HCT116 (cell line): Measurements from ENCODE around the gene PSRC1. TPM values are rescaled to one million over a fixed set of nuclear protein-coding genes. Genes with fewer than 3 reads are reported as not detected.

Experiments used
- ATAC-seq: fragments of 200-7000 bp; cut with Tn5 transposase; 2 replicates; pipeline ENCODE4 v1.9.1; 2020; ENCODE audit warnings: mild to moderate bottlenecking, moderate library complexity
- BruUV-seq: library from RNA; stranded (reverse); fragments of 400-500 nt; replicated peaks from 2 replicates; lab custom pipeline; 2021; lab: Mats Ljungman, UMichigan
- CTCF ChIA-PET: fragments of 300-600 bp; sonication (Branson Sonifier 250); formaldehyde crosslinking; loops from one replicate; lab custom pipeline; 2021; ENCODE audit warnings: antibody characterized with exemption; lab: Charles Lee
- POLR2A ChIA-PET: fragments of 300-600, 350-600 bp; sonication (Branson Sonifier 250); formaldehyde crosslinking; loops from one replicate; lab custom pipeline; 2021; ENCODE audit warnings: antibody characterized with exemption; lab: Charles Lee
- RAD21 ChIA-PET, 2 experiments: fragments of 300-600 bp; sonication (Branson Sonifier 250); formaldehyde crosslinking; loops; one replicate each; lab custom pipeline; 2023; ENCODE audit warnings: low total read pairs in 2 of 2; ENCODE audit not compliant: uncharacterized antibody in 2 of 2, unreplicated experiment in 2 of 2, low non-redundant PET in 1 of 2; lab: Charles Lee
- DNase-seq: peaks from one replicate; pipeline ENCODE4 v3.0.0-alpha.2; 2010; ENCODE audit warnings: low read depth, low spot score
- H2AFZ ChIP-seq: fragments of 200-600 bp; shearing (Covaris generic), sonication (generic); 2 replicates; pipeline ENCODE4 v1.6.1; 2017; ENCODE audit warnings: low read depth, mixed run types, mixed read lengths, antibody characterized with exemption, low read length; ENCODE audit not compliant: poor library complexity, severe bottlenecking
- H3K27ac ChIP-seq: 2 replicates; pipeline ENCODE4 v1.5.1; 2012; ENCODE audit warnings: low read depth, low read length
- H3K27me3 ChIP-seq: fragments of 200-600 bp; sonication (generic); 2 replicates; pipeline ENCODE4 v1.6.1; 2016; ENCODE audit warnings: mixed run types, low read length, mixed read lengths; ENCODE audit not compliant: insufficient read depth
- H3K36me3 ChIP-seq, 2 experiments: fragments of 200-500 bp in 1 of 2; fragments of 200-600 bp in 1 of 2; sonication (Bioruptor generic) in 1 of 2; sonication (generic) in 1 of 2; 2 replicates each; pipeline versions ENCODE4 v1.5.1 to v1.6.1; 2014 to 2016; ENCODE audit warnings: low read length in 2 of 2, inconsistent platforms in 1 of 2, mixed read lengths in 1 of 2, mixed run types in 1 of 2; ENCODE audit not compliant: insufficient read depth in 2 of 2, control insufficient read depth in 1 of 2
- H3K4me1 ChIP-seq, 2 experiments: fragments of 200-600 bp in 1 of 2; sonication (generic) in 1 of 2; 2 replicates each; pipeline versions ENCODE4 v1.5.1 to v1.6.1; 2012 to 2017; ENCODE audit warnings: low read length in 2 of 2, inconsistent platforms in 1 of 2, mild to moderate bottlenecking in 1 of 2, mixed read lengths in 1 of 2, mixed run types in 1 of 2, moderate library complexity in 1 of 2; ENCODE audit not compliant: insufficient read depth in 2 of 2, control insufficient read depth in 1 of 2
- H3K4me2 ChIP-seq: fragments of 200-600 bp; sonication (generic); 2 replicates; pipeline ENCODE4 v1.6.1; 2017; ENCODE audit warnings: mixed run types, low read length, mixed read lengths
- H3K4me3 ChIP-seq, 2 experiments: fragments of 200-600 bp in 1 of 2; sonication (generic) in 1 of 2; replicated peaks in 1 of 2; 2 replicates each; pipeline ENCODE4 v1.5.1; 2011 to 2016; ENCODE audit warnings: low read length in 2 of 2, control low read depth in 1 of 2, low read depth in 1 of 2, mild to moderate bottlenecking in 1 of 2, mixed read lengths in 1 of 2, mixed run types in 1 of 2
- H3K79me2 ChIP-seq: fragments of 200-600 bp; sonication (generic); 2 replicates; pipeline ENCODE4 v1.6.1; 2017; ENCODE audit warnings: mild to moderate bottlenecking, mixed run types, low read length, moderate library complexity, mixed read lengths; ENCODE audit not compliant: insufficient read depth
- H3K9ac ChIP-seq: fragments of 200-600 bp; sonication (generic); 2 replicates; pipeline ENCODE4 v1.6.1; 2016; ENCODE audit warnings: low read length, mixed read lengths
- H3K9me2 ChIP-seq: fragments of 200-600 bp; sonication (generic), shearing (Covaris generic); 2 replicates; pipeline ENCODE4 v1.6.1; 2017; ENCODE audit warnings: mixed run types, mild to moderate bottlenecking, moderate library complexity; ENCODE audit not compliant: insufficient read depth
- H3K9me3 ChIP-seq, 2 experiments: fragments of 200-500 bp in 1 of 2; fragments of 200-600 bp in 1 of 2; sonication (Bioruptor generic) in 1 of 2; sonication (generic) in 1 of 2; 2 replicates each; pipeline ENCODE4 v1.6.1; 2014 to 2017; ENCODE audit warnings: low read length in 2 of 2, mixed read lengths in 2 of 2, inconsistent platforms in 1 of 2, low read depth in 1 of 2, mild to moderate bottlenecking in 1 of 2, mixed run types in 1 of 2, moderate library complexity in 1 of 2; ENCODE audit not compliant: control insufficient read depth in 1 of 2, insufficient read depth in 1 of 2
- H4K20me1 ChIP-seq: fragments of 200-600 bp; sonication (generic), shearing (Covaris generic); 2 replicates; pipeline ENCODE4 v1.6.1; 2017; ENCODE audit warnings: mixed run types, mild to moderate bottlenecking, moderate library complexity; ENCODE audit not compliant: insufficient read depth
- CTCF ChIP-seq, 3 experiments: fragments of 200-600 bp in 1 of 3; sonication (generic) in 1 of 3; IDR thresholded peaks in 2 of 3; conservative IDR thresholded peaks in 1 of 3; 2 replicates each; pipeline ENCODE4 v1.5.1; 2012 to 2017; ENCODE audit warnings: low read depth in 2 of 3, low read length in 2 of 3, antibody characterized with exemption in 1 of 3, borderline replicate concordance in 1 of 3, control low read depth in 1 of 3, mild to moderate bottlenecking in 1 of 3, mixed read lengths in 1 of 3, mixed run types in 1 of 3, moderate library complexity in 1 of 3; ENCODE audit not compliant: insufficient read depth in 1 of 3
- EGR1 ChIP-seq: IDR thresholded peaks from 2 replicates; pipeline ENCODE4 v1.6.1; 2012; ENCODE audit warnings: low read depth
- ELF1 ChIP-seq: IDR thresholded peaks from 2 replicates; pipeline ENCODE4 v1.6.1; 2012; ENCODE audit warnings: low read depth, borderline replicate concordance
- MAX ChIP-seq: IDR thresholded peaks from 2 replicates; pipeline ENCODE4 v1.6.1; 2012
- POLR2AphosphoS5 ChIP-seq: IDR thresholded peaks from 2 replicates; pipeline ENCODE4 v1.6.1; 2011; ENCODE audit warnings: mild to moderate bottlenecking, low read depth, low read length, moderate library complexity
- REST ChIP-seq: IDR thresholded peaks from 2 replicates; pipeline ENCODE4 v1.6.1; 2012; ENCODE audit warnings: low read depth
- intact Hi-C: fragments of 100-400 bp; cut with micrococcal nuclease; formaldehyde crosslinking; loops from 2 replicates; pipeline ENCODE4 v1.10.0; 2022
- total RNA-seq: library from RNA; stranded (reverse); gene quantifications from one replicate; pipeline ENCODE4 v1.2.1, GENCODE V29; 2021; ENCODE audit not compliant: unreplicated experiment

PSRC1 gene
- total RNA-seq, 1 experiment from 2014 or later = 44.8 TPM

- TF ChIP-seq REST (no peak), CTCF (IDR thresholded peaks at IDR 0.05 in 2 of 3, conservative IDR thresholded peaks at IDR 0.05 in 1 of 3; ENCODE audit: borderline replicate concordance in 1 of 3, insufficient read depth in 1 of 3, low read depth in 2 of 3, low read length in 2 of 3) (no peak)
Observed at GRCh38 chr1:109235137-109235536, 47.8 kb downstream of the PSRC1 start (continued).

GRCh38 chr1:109231066-109231465 is 51.9 kb downstream of the PSRC1 start:
- ATAC-seq = no peak
- intact Hi-C loops = no loop called here
- CTCF ChIA-PET = no interaction called here
- TF ChIP-seq ELF1 (no peak), MAX (no peak), POLR2AphosphoS5 (0 out of 2 replicates have a peak, but pooled peaks have one; percentile 8), EGR1 (no peak)
- TF ChIP-seq, all 23 proteins: peak for 1
- POLR2A ChIA-PET = interaction anchor here (1.0 kb wide), 1 partner anchor 9 kb away, joined by 3 read pairs; no protein-coding TSS in a partner anchor
- DNase-seq = no peak
- H3K4me2 ChIP-seq = no peak overlapping the region
- H3K9me2 ChIP-seq = no peaks in the 10 kb centered on the region
- no peaks in the 10 kb centered on the region for H4K20me1 ChIP-seq
- H3K9ac ChIP-seq = no peak overlapping the region
- RAD21 ChIA-PET = no interaction called here
- H3K9me3 ChIP-seq = no peaks in the 10 kb centered on the region
- TSS peak; percentile 26 for BruUV-seq
- no peak overlapping the region for H3K27ac ChIP-seq
- H3K27me3 ChIP-seq = no peaks in the 10 kb centered on the region
- no peak overlapping the region for H3K4me3 ChIP-seq
- H3K36me3 ChIP-seq = peaks cover 44 to 51% of the 10 kb centered on the region in 2 experiments
- H3K4me1 ChIP-seq = peaks cover 0 to 3% of the 10 kb centered on the region in 2 experiments; a peak in 1 of 4 replicates
- no peak overlapping the region for H2AFZ ChIP-seq
- peaks cover 7% of the 10 kb centered on the region; the same call in 1 of the 2 replicates for H3K79me2 ChIP-seq

Other genes starting within 250 kb of the PSRC1 start
- gene WDR47, start 241.0 kb downstream of the PSRC1 start, total RNA-seq = 9.3 TPM
- 27.3 TPM for gene TAF13, start 207.1 kb downstream of the PSRC1 start, total RNA-seq
- gene TMEM167B, start 192.4 kb downstream of the PSRC1 start, total RNA-seq = 21.4 TPM
- 0.57 TPM for gene ELAPOR1, start 169.0 kb downstream of the PSRC1 start, total RNA-seq
- gene SARS1, start 69.2 kb downstream of the PSRC1 start, total RNA-seq = 206 TPM
- 17.1 TPM for gene CELSR2, start 33.6 kb downstream of the PSRC1 start, total RNA-seq
- gene MYBPHL, start 23.9 kb upstream of the PSRC1 start, total RNA-seq = 1.0 TPM
- gene SORT1, start 114.8 kb upstream of the PSRC1 start, total RNA-seq = 20.2 TPM
- 169 TPM for gene PSMA5, start 143.3 kb upstream of the PSRC1 start, total RNA-seq
- gene SYPL2, start 183.4 kb upstream of the PSRC1 start, total RNA-seq = 1.3 TPM
- 7.2 TPM for gene ATXN7L2, start 200.8 kb upstream of the PSRC1 start, total RNA-seq
- gene CYB561D1, start 210.9 kb upstream of the PSRC1 start, total RNA-seq = 5.9 TPM
- 0.10 TPM for gene AMIGO1, start 226.6 kb upstream of the PSRC1 start, total RNA-seq